Measurements from ENCODE around the gene MYO3B. TPM values are rescaled to one million over a fixed set of nuclear protein-coding genes. Genes with fewer than 3 reads are reported as not detected.

Gene MYO3B
- total RNA-seq, 1 donor from 2014 or later = not detected

- no peak for TF ChIP-seq CTCF (IDR thresholded peaks at IDR 0.05)
- intact Hi-C loops (cut with DNase I) = no loop called here
- Histone ChIP-seq H3K4me3 (no peak overlapping the region), H3K36me3 (no peaks in the 10 kb centered on the region), H3K27ac (no peak overlapping the region), H3K27me3 (ENCODE audit: low read depth) (no peaks in the 10 kb centered on the region), H3K9me3 (no peaks in the 10 kb centered on the region), H3K4me1 (no peaks in the 10 kb centered on the region)
- DNase-seq = no peak
- no peak for ATAC-seq
Observed at GRCh38 chr2:170330881-170331280, 152.9 kb downstream of the MYO3B start.

GRCh38 chr2:170332676-170333402 is 154.9 kb downstream of the MYO3B start:
- Histone ChIP-seq H3K4me3 (no peak overlapping the region), H3K9me3 (no peaks in the 10 kb centered on the region), H3K36me3 (no peaks in the 10 kb centered on the region), H3K27ac (no peak overlapping the region), H3K27me3 (ENCODE audit: low read depth) (no peaks in the 10 kb centered on the region), H3K4me1 (no peaks in the 10 kb centered on the region)
- no peak for TF ChIP-seq CTCF (IDR thresholded peaks at IDR 0.05)
- DNase-seq (no peak), ATAC-seq (no peak)
- intact Hi-C loops (cut with DNase I) = no loop called here

- H3K27ac ChIP-seq = no peak overlapping the region
- intact Hi-C loops (cut with DNase I) = no loop called here
- no peaks in the 10 kb centered on the region for H3K27me3 ChIP-seq (ENCODE audit: low read depth)
- H3K4me3 ChIP-seq = no peak overlapping the region
- no peaks in the 10 kb centered on the region for H3K4me1 ChIP-seq
- TF ChIP-seq CTCF (IDR thresholded peaks at IDR 0.05) = no peak
- DNase-seq (no peak), ATAC-seq (no peak)
- no peaks in the 10 kb centered on the region for H3K36me3 ChIP-seq
- H3K9me3 ChIP-seq = no peaks in the 10 kb centered on the region
Observed at GRCh38 chr2:170335351-170335750, 157.4 kb downstream of the MYO3B start.

GRCh38 chr2:170336408-170336807 is 158.5 kb downstream of the MYO3B start:
- Histone ChIP-seq H3K36me3 (no peaks in the 10 kb centered on the region), H3K27ac (no peak overlapping the region), H3K4me3 (no peak overlapping the region), H3K4me1 (no peaks in the 10 kb centered on the region), H3K9me3 (no peaks in the 10 kb centered on the region), H3K27me3 (ENCODE audit: low read depth) (no peaks in the 10 kb centered on the region)
- intact Hi-C loops (cut with DNase I) = no loop called here
- no peak for TF ChIP-seq CTCF (IDR thresholded peaks at IDR 0.05)
- DNase-seq (no peak), ATAC-seq (no peak)

- ATAC-seq (no peak), DNase-seq (no peak)
- Histone ChIP-seq H3K27ac (no peak overlapping the region), H3K27me3 (ENCODE audit: low read depth) (no peaks in the 10 kb centered on the region), H3K36me3 (no peaks in the 10 kb centered on the region), H3K4me1 (no peaks in the 10 kb centered on the region), H3K4me3 (no peak overlapping the region), H3K9me3 (no peaks in the 10 kb centered on the region)
- intact Hi-C loops (cut with DNase I) = no loop called here
- TF ChIP-seq CTCF (IDR thresholded peaks at IDR 0.05) = no peak
Observed at GRCh38 chr2:170336916-170337315, 159.0 kb downstream of the MYO3B start.

Measured in lower lobe of right lung (tissue), 2 donors.